ENCODE measurements around the gene UBE2Q1.
A peak's percentile ranks its signal among the peaks of the same experiment; 100 is the strongest.

Gene UBE2Q1

DNA sequence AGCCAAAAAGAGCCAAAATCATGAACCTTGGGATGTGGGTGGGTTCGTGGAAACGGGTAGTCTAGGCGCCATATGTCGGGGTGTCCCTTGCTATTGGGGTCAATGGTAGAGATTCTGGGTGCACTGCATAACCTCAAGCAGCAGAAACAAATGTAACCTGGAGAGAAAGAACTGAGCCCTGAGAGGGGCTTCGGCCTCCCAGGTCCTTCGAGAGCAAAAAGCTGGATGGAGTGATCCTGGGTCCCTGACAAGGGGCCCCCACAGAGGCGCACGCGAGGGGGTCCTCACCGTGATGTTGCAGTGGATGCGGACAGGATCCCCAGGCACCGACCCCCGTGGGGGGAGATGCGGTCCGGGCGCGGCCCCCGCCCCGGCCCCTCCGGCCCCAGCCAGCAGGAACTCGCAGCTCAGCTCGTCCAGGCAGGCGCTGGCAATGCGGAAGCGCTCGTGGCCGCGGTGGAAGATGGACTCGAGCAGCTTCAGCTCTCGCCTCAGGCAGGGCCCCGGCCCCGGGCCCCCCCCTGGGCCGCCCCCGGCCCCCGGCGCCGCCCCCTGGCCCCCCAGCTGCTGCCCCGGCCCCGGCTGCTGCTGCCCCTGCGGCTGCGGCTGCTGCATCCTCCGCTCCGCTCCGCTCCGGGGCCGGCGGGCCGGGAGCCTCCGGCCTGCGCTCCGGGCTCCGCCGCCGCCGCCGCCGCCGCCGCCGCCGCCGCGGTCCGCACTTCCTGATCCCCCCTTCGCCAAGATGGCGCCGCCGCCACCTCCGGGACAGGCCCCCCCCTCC is at the start of gene UBE2Q1:
UBE2Q1 (minus strand) TSS at position 724 of the 781 bp plus-strand sequence; CDS start at position 615, 109 bp downstream.
- DNase-seq (ENCODE audit: low read depth in 2 of 2) = peak; percentile 8 to 12

DNA sequence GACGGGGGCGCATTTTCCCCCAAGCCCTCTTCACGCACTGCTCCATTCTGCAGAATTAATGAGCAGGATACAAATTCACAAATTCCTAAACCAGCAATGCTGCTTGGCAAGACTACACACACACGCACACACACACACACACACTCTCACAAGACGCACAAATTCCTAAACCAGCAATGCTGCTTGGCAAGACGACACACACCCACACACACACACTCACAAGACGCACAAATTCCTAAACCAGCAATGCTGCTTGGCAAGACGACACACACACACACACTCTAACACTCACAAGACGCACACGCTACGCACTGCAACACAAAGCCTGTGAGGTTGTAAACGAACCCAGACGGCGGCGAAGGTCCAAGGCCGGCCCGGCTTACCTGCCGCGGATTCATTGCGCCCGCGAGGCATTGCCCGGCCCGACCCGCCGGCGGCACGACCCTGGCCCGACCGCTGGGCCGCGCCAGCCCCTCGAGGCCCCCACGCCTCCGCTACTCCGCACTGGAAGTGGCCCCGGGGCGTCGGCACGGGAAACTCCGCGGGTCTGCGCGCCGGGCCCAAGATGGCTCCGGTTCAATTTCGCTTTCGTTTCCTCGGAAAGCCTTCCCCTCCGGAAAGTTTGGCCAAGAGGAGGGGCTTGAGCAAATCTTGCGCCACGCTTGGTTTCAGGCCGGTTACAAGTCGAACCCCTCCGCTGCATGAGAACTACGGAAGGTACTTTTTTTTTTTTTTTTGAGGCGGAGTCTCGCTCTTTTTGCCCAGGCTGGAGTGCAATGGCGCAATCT is 49.3 kb upstream of the UBE2Q1 start, which contains the start of gene ADAR:
ADAR (minus strand) TSS at position 578 of the 788 bp plus-strand sequence; CDS start at position 398, 180 bp downstream.
- peak; percentile 82 to 86 for DNase-seq (ENCODE audit: low read depth in 2 of 2)

DNA sequence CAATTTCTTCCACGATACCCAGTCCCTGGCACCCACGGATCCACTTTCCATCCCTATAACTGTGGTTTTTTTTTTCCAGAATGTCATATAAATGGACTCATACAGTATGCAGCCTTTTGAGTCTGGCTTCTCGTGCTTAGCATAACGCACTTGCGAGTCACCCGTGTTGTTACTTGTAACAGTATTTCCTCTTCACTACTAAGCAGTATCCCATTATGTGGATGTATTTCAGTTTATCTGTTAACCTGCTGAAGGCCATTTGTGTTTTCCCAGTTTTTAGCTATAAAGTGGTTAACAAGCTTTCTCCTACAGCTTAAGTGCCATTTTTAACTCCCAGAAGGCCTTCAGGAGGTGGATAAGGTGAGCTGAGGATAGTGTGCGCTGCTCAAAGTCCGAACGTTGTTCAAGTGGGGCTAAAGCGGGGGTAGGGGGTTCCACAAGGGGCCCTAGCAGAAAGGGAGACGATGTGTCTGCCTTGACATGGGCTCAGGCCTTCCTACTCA is 48.7 kb upstream of the UBE2Q1 start:
- no peak for DNase-seq (ENCODE audit: low read depth in 2 of 2)

- no peak for DNase-seq (ENCODE audit: low read depth in 2 of 2)
Measured at GRCh38 chr1:154605534-154605933, 47.1 kb upstream of the UBE2Q1 start.

- no peak for DNase-seq (ENCODE audit: low read depth in 2 of 2)
Measured at GRCh38 chr1:154603317-154603716, 44.9 kb upstream of the UBE2Q1 start.

GRCh38 chr1:154599658-154600057 is 41.2 kb upstream of the UBE2Q1 start:
- no peak for DNase-seq (ENCODE audit: low read depth in 2 of 2)

- DNase-seq (ENCODE audit: low read depth in 2 of 2) = no peak
Measured at GRCh38 chr1:154598871-154599635, 40.6 kb upstream of the UBE2Q1 start.

DNA sequence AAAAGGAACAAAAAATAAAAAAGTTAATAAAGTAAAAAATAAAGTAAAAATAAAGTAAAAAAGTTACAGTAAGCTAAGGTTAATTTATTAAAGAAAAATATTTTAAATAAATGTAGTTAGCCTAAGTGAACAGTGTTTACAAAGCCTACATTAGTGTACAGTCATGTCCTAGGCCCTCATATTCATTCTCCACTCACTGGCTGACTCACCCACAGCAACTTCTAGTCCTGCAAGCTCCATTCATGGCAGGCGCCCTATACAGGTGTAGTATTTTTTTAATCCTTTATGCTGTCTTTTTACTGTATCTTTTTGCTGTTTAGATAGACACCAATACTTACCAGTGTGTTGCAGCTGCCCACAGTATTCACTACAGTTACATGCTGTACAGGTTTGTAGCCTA is 37.2 kb upstream of the UBE2Q1 start:
- DNase-seq (ENCODE audit: low read depth in 2 of 2) = no peak

DNA sequence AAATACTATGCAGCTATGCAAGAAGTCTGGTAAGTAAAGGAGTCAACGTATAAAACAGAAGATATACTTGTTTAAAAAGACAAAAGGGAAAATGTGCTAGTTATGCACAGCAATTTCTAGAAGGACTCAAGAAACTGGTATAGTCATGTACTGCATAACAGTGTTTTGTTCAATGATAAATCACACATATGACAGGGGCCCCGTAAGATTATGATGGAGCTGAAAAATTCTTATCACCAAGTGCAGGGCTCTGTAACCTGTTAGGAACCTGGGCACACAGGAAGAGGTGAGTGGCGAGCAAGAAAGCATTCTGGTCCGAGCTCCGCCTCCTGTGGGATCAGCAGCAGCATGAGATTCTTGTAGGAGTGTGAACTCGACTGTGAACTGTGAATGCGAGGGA is 36.3 kb upstream of the UBE2Q1 start:
- no peak for DNase-seq (ENCODE audit: low read depth in 2 of 2)

DNA sequence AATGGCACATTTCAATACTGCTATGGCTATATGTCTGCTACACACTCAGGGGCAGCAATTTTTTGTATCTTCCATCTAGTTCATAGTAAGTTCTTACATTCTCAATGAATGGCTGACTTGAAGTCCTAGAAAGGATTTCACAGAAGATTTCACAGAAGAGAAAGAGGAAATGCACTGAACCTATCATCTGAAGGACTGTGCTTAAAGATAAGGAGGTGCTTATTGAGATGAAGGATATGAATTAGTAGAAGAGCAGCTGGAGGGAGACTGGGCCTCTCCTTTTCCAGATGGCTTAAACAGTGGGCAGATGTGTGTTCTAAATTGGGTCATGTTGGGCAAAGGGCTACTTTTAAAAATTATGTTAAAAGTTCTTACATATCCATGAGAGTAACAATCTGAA is 34.9 kb upstream of the UBE2Q1 start:
- DNase-seq (ENCODE audit: low read depth in 2 of 2) = no peak

DNA sequence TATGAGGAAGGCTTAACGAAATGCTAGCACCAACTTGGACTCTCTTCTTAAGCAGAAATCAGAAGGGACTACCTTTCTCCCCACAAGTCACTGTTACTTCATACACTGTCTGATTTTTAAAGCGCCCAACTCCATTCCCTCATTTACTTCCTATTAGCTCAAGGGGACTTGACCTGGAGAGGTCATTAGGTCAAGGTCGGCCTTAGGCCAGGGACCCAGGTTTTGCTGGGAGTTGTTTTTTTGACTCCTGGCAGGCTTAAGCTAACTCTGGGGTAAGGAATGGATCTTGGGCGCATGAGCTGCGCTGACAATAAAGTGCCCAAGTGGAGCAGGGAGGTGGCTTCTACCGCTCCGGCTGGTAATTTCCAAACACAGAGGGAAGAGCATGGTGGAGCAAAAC is 32.7 kb upstream of the UBE2Q1 start:
- DNase-seq (ENCODE audit: low read depth in 2 of 2) = no peak

DNA sequence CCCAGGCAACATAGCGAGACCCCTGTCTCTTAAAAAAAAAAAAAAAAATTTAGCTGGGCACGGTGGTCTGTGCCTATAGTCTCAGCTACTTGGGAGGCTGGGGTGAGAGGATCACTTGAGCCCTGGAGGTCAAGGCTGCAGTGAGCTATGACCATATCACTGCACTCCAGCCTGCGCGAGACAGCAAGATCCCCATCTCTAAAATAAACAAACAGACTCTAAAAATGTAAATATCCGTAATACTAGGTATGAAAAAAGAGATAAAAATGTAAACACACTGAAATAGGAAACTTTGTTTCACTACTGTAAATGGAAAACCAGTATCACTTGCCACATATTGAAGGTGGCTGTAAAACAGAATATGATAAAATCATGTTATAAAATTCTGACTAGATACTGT is 32.3 kb upstream of the UBE2Q1 start:
- DNase-seq (ENCODE audit: low read depth in 2 of 2) = no peak

DNA sequence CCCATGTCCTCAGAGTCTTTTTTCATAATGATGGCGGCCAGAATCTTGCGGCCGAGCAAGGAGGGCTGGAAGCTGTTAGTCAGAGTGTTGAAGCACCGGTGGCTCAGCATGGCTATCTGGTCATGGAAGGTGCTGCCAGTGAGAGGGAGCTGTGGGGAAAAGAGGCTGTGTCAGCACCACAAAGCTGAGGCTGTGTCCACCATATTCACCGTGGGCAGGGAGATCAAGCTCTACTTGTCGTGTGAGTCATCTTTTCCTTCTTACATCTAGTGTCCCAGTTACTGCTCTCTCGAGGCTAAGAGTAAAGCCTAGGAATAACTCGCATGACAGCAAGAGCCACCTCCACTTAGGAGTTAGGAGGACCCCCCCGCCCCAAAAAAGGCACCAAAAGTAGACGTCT is 31.3 kb upstream of the UBE2Q1 start:
- DNase-seq (ENCODE audit: low read depth in 2 of 2) = no peak

GRCh38 chr1:154586641-154587040 is 28.2 kb upstream of the UBE2Q1 start:
- no peak for DNase-seq (ENCODE audit: low read depth in 2 of 2)

GRCh38 chr1:154586231-154586630 is 27.8 kb upstream of the UBE2Q1 start:
- no peak for DNase-seq (ENCODE audit: low read depth in 2 of 2)

GRCh38 chr1:154584267-154584994 is 26.0 kb upstream of the UBE2Q1 start:
- no peak for DNase-seq (ENCODE audit: low read depth in 2 of 2)

- no peak for DNase-seq (ENCODE audit: low read depth in 2 of 2)
Measured at GRCh38 chr1:154583773-154584172, 25.3 kb upstream of the UBE2Q1 start.

DNA sequence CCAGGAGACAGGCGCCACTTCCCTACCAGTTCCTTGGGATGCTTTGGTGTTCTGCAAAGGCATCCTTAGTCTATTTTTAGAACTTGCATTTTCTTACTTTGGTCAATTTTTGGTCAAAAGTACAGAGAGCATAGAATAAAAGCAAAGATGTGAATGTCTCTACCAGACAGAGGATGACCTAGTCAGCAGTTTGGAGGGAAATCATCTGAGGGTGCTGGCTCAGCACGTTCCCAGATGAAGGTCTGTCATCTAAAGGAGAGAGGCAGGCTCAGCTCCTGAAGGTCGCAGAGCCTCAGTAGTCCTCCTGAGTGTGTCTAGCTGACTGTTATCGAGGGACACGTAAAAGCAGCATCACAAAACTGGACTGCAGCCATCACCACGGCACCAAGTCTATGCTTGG is 24.4 kb upstream of the UBE2Q1 start:
- DNase-seq (ENCODE audit: low read depth in 2 of 2) = no peak

DNA sequence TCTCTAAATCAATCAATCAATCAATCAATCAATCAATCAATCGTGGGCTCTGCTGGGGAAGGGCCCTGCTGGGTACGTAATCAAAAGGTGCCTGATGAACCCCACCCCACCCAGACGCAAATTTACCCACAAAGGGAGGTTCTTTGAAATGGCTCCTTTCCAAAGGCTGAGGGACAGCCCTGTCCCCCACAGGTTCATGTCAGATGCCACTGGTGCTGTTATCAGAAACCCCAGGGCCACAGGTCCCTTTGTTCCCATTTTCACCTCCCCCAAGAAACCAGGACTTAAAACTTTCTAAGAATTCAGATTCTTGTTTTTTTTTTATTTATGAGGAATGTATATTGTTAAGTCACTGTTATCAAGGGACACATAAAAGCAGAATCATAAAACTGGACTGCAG is 23.3 kb upstream of the UBE2Q1 start:
- DNase-seq (ENCODE audit: low read depth in 2 of 2) = no peak

- no peak for DNase-seq (ENCODE audit: low read depth in 2 of 2)
Measured at GRCh38 chr1:154579374-154579773, 20.9 kb upstream of the UBE2Q1 start.

DNA sequence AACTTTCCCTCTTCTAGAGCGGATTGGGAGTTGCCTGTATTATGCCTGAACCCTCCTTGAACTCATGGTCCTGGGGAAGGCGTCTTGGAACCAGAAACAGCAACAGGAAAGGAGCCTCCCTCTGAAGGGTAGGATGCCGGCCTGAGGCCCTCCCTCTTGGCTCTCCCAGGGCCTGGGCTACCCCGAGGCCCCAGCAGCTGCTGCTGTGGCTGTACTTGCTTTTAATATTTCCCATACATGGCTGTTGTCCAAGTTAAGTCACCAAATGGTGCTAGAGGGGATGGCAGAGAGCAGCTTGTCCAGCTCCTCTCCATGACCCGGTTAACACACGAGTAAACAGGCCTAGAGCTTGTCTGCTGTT is 19.6 kb upstream of the UBE2Q1 start:
- DNase-seq (ENCODE audit: low read depth in 2 of 2) = no peak

Measured in stimulated activated CD8-positive, alpha-beta memory T cell treated with anti-CD3 and anti-CD28 coated beads, Interleukin-2, amount 100 ng/mL, for 1 hour (primary cell).